ENCODE results near the gene KCNT2. TPM values are rescaled to one million over a fixed set of nuclear protein-coding genes. Genes with fewer than 3 reads are reported as not detected.

Gene KCNT2
- total and polyA plus RNA-seq, 9 of the 15 experiments (the other 6 are each of a cell fraction or from before 2014, with no cell fraction given) = 0.13 to 0.73 (median 0.28) TPM

GRCh38 chr1:196538473-196538872 lies 69.8 kb downstream of the KCNT2 start:
- H3K27ac ChIP-seq (ENCODE audit: extremely low read depth, low read depth, low read length) = no peak overlapping the region
- intact Hi-C loops (cut with micrococcal nuclease) (no loop called here), in situ Hi-C loops (cut with MboI) (no loop called here)
- H3K4me2 ChIP-seq (ENCODE audit: insufficient read depth, low read length) = no peak overlapping the region
- no peaks in the 10 kb centered on the region for H3K9me1 ChIP-seq (ENCODE audit: control insufficient read depth, insufficient read depth, low read length)
- no peak overlapping the region for H2AFZ ChIP-seq (ENCODE audit: low read depth, low read length)
- no TSS peak for BruUV-seq (replicated peaks)
- peak in 1 of 4 experiments; percentile 40 for DNase-seq (ENCODE audit: extremely low read depth in 1 of 4, low spot score in 3 of 4)
- H3K9ac ChIP-seq (ENCODE audit: insufficient read depth in 1 of 2, low read depth in 2 of 2, low read length in 2 of 2) = no peak overlapping the region
- no peaks in the 10 kb centered on the region for H3K36me3 ChIP-seq (ENCODE audit: control insufficient read depth, insufficient read depth, low read length)
- FAIRE-seq = no peak
- H3K79me2 ChIP-seq (ENCODE audit: control insufficient read depth, insufficient read depth, low read length) = no peaks in the 10 kb centered on the region
- H4K20me1 ChIP-seq (replicated peaks; ENCODE audit: control insufficient read depth, insufficient read depth, low read length) = no peaks in the 10 kb centered on the region
- 35% methylated on average over 4 of the region's 4 CpGs for WGBS (ENCODE audit: insufficient coverage, low coverage, missing lambda C conversion rate)
- no peaks in the 10 kb centered on the region for H3K4me1 ChIP-seq (replicated peaks in 1 of 2; ENCODE audit: control insufficient read depth in 2 of 2, insufficient read depth in 2 of 2, low read length in 2 of 2)
- H3K4me3 ChIP-seq = no peak overlapping the region
- H3K9me3 ChIP-seq (replicated peaks; ENCODE audit: control insufficient read depth, insufficient read depth, low read depth, low read length) = peaks cover 19% of the 10 kb centered on the region
- ATAC-seq = 0 out of 3 replicates have a peak, but pooled peaks have one; percentile 41
- POLR2A ChIA-PET = interaction anchor here (1.1 kb wide), 1 partner anchor 28 kb away, joined by 3 read pairs; no protein-coding TSS in a partner anchor
- no peaks in the 10 kb centered on the region for H3K27me3 ChIP-seq (ENCODE audit: control insufficient read depth in 2 of 2, insufficient read depth in 2 of 2, low read length in 2 of 2)
- CTCF ChIA-PET (ENCODE audit: low intra/inter-chr PET ratio) = no interaction called here
- TF ChIP-seq C11orf30 (IDR thresholded peaks at IDR 0.05; ENCODE audit: low read depth) (peak; percentile 81), MAFG (tag; conservative IDR thresholded peaks at IDR 0.05) (peak; percentile 79), CSDE1 (IDR thresholded peaks at IDR 0.05) (no peak), ZFP36 (IDR thresholded peaks at IDR 0.05; ENCODE audit: low read depth, low read length, partially characterized antibody) (peak; percentile 20), ZNF274 (IDR thresholded peaks at IDR 0.05; ENCODE audit: borderline replicate concordance, low read depth, low read length) (no peak), BACH1 (tag; IDR thresholded peaks at IDR 0.05) (peak; percentile 57; the same call in 1 of the 2 replicates), TRIM28 (IDR thresholded peaks at IDR 0.05) (0 out of 2 replicates have a peak, but pooled peaks have one; percentile 46), YY1 (IDR thresholded peaks at IDR 0.05; ENCODE audit: borderline replicate concordance in 1 of 3, control insufficient read depth in 1 of 3, extremely low read depth in 1 of 3, insufficient read depth in 3 of 3, insufficient read length in 1 of 3, insufficient replicate concordance in 2 of 3, low read depth in 1 of 3, low read length in 2 of 3) (peak in 1 of 3 experiments; percentile 18), ZNF431 (CRISPR knock-in tag; IDR thresholded peaks at IDR 0.05) (no peak), SRSF9 (IDR thresholded peaks at IDR 0.05; ENCODE audit: borderline replicate concordance, low read depth, low read length) (no peak), ZBTB33 (CRISPR knock-in tag; IDR thresholded peaks at IDR 0.05) (peak; percentile 88), MAFF (IDR thresholded peaks at IDR 0.05; ENCODE audit: low read length) (peak; percentile 82), CHAMP1 (IDR thresholded peaks at IDR 0.05) (peak; percentile 62; the same call in 1 of the 2 replicates), ZNF77 (CRISPR knock-in tag; IDR thresholded peaks at IDR 0.05) (no peak), POLR2G (IDR thresholded peaks at IDR 0.05; ENCODE audit: low read depth, low read length) (no peak), ZNF280B (CRISPR knock-in tag; IDR thresholded peaks at IDR 0.05) (no peak), CC2D1A (IDR thresholded peaks at IDR 0.05) (no peak), ZNF316 (IDR thresholded peaks at IDR 0.05) (peak; percentile 90), MAFK (IDR thresholded peaks at IDR 0.05; ENCODE audit: low read length) (peak; percentile 82)
